HepG2 (cell line): ENCODE results near the gene SNX3. TPM values are rescaled to one million over a fixed set of nuclear protein-coding genes. Genes with fewer than 3 reads are reported as not detected.

Experiments
- ARID5B ChIP-seq: IDR thresholded peaks from 2 replicates; pipeline ENCODE4 v1.4.0; 2020; ENCODE audit warnings: mild to moderate bottlenecking, missing genetic modification reagents
- ASH2L ChIP-seq: fragments of 300-600, 200-600 bp; sonication (generic); IDR thresholded peaks from 2 replicates; pipeline ENCODE4 v1.7.0; 2017; ENCODE audit warnings: low read depth, mild to moderate bottlenecking, moderate library complexity, mixed read lengths, low read length; ENCODE audit not compliant: insufficient read length
- CAMTA2 ChIP-seq: sonication (generic); formaldehyde crosslinking; IDR thresholded peaks from 2 replicates; pipeline ENCODE4 v1.4.0; 2020; ENCODE audit warnings: mild to moderate bottlenecking, missing genetic modification reagents, borderline replicate concordance
- CCDC6 ChIP-seq: sonication (generic); formaldehyde crosslinking; IDR thresholded peaks from 2 replicates; pipeline ENCODE4 v1.8.1; 2022; ENCODE audit warnings: mild to moderate bottlenecking, missing genetic modification reagents, moderate library complexity
- CREB3 ChIP-seq: sonication (generic); formaldehyde crosslinking; IDR thresholded peaks from 2 replicates; pipeline ENCODE4 v1.5.0; 2020; ENCODE audit warnings: missing genetic modification reagents
- DMAP1 ChIP-seq: IDR thresholded peaks from 2 replicates; pipeline ENCODE4 v1.6.1; 2016
- FOXP4 ChIP-seq: sonication (generic); formaldehyde crosslinking; IDR thresholded peaks from 2 replicates; pipeline ENCODE4 v1.4.0; 2020; ENCODE audit warnings: missing genetic modification reagents
- NFE2L1 ChIP-seq: sonication (generic); formaldehyde crosslinking; IDR thresholded peaks from 2 replicates; pipeline ENCODE4 v1.4.0; 2020; ENCODE audit warnings: missing genetic modification reagents, mild to moderate bottlenecking, borderline replicate concordance
- NR0B2 ChIP-seq: sonication (generic); formaldehyde crosslinking; IDR thresholded peaks from 2 replicates; pipeline ENCODE4 v1.4.0; 2020; ENCODE audit warnings: mild to moderate bottlenecking, missing genetic modification reagents
- NRL ChIP-seq: sonication (generic); formaldehyde crosslinking; IDR thresholded peaks from 2 replicates; pipeline ENCODE4 v1.5.0; 2020; ENCODE audit warnings: missing genetic modification reagents, mild to moderate bottlenecking, moderate library complexity, borderline replicate concordance
- POGZ ChIP-seq: sonication (generic); formaldehyde crosslinking; IDR thresholded peaks from 2 replicates; pipeline ENCODE4 v1.4.0; 2020; ENCODE audit warnings: mild to moderate bottlenecking, missing genetic modification reagents
- RBAK ChIP-seq: sonication (generic); formaldehyde crosslinking; IDR thresholded peaks from 2 replicates; pipeline ENCODE4 v1.5.1; 2020; ENCODE audit warnings: mild to moderate bottlenecking, missing genetic modification reagents
- RFXANK ChIP-seq: IDR thresholded peaks from 2 replicates; pipeline ENCODE4 v1.6.1; 2016
- THAP8 ChIP-seq: sonication (generic); formaldehyde crosslinking; IDR thresholded peaks from 2 replicates; pipeline ENCODE4 v1.5.1; 2020; ENCODE audit warnings: missing genetic modification reagents, mild to moderate bottlenecking, borderline replicate concordance
- TP53 ChIP-seq: sonication (generic); formaldehyde crosslinking; conservative IDR thresholded peaks from 2 replicates; pipeline ENCODE4 v1.4.0; 2020; ENCODE audit warnings: missing genetic modification reagents
- ZBTB7B ChIP-seq: sonication (generic); formaldehyde crosslinking; IDR thresholded peaks from 2 replicates; pipeline ENCODE4 v1.4.0; 2020; ENCODE audit warnings: missing genetic modification reagents
- ZNF329 ChIP-seq: sonication (generic); formaldehyde crosslinking; IDR thresholded peaks from 2 replicates; pipeline ENCODE4 v1.9.0; 2021; ENCODE audit warnings: low read depth, mild to moderate bottlenecking, missing genetic modification reagents
- ZNF33B ChIP-seq: sonication (generic); formaldehyde crosslinking; IDR thresholded peaks from 2 replicates; pipeline ENCODE4 v1.5.1; 2020; ENCODE audit warnings: mild to moderate bottlenecking, missing genetic modification reagents
- ZNF446 ChIP-seq: sonication (generic); formaldehyde crosslinking; IDR thresholded peaks from 2 replicates; pipeline ENCODE4 v1.5.0; 2020; ENCODE audit warnings: mild to moderate bottlenecking, missing genetic modification reagents
- ZNF451 ChIP-seq: sonication (generic); formaldehyde crosslinking; IDR thresholded peaks from 2 replicates; pipeline ENCODE4 v1.5.0; 2020; ENCODE audit warnings: mild to moderate bottlenecking, missing genetic modification reagents
- ZNF557 ChIP-seq: sonication (generic); formaldehyde crosslinking; IDR thresholded peaks from 2 replicates; pipeline ENCODE4 v1.4.0; 2020; ENCODE audit warnings: missing genetic modification reagents
- ZNF629 ChIP-seq: sonication (generic); formaldehyde crosslinking; conservative IDR thresholded peaks from 2 replicates; pipeline ENCODE4 v1.5.0; 2020; ENCODE audit warnings: missing genetic modification reagents
- ZNF713 ChIP-seq: sonication (generic); formaldehyde crosslinking; IDR thresholded peaks from 2 replicates; pipeline ENCODE4 v1.4.0; 2020; ENCODE audit warnings: mild to moderate bottlenecking, missing genetic modification reagents
- ZNF720 ChIP-seq: sonication (generic); formaldehyde crosslinking; IDR thresholded peaks from 2 replicates; pipeline ENCODE4 v1.4.0; 2020; ENCODE audit warnings: missing genetic modification reagents
- polyA plus RNA-seq, 8 experiments: library from polyadenylated mRNA; depleted of rRNA in 3 of 8; stranded (reverse) in 7 of 8; unstranded in 1 of 8; fragments of >200 nt; fragmentation: Illumina TruSeq in 4 of 8; extraction: Trizol in 4 of 8; gene quantifications; 2 replicates each; pipeline versions ENCODE4 v1.2.1 to v1.2.3, GENCODE V29; 2011 to 2016; ENCODE audit warnings: low read depth in 4 of 8, missing spikeins in 1 of 8, mixed read lengths in 1 of 8; ENCODE audit not compliant: insufficient read depth in 1 of 8
- total RNA-seq, 5 experiments: library from RNA; depleted of rRNA; stranded (reverse); fragments of >200 nt; fragmentation: Illumina TruSeq; extraction: Trizol; gene quantifications; 2 replicates each; pipeline ENCODE4 v1.2.3, GENCODE V29; 2016; ENCODE audit warnings: low read depth in 1 of 5

Gene SNX3
- total and polyA plus RNA-seq, 2 of the 13 experiments (the other 11 are each of a cell fraction or from before 2014, with no cell fraction given): 84.9 to 226 TPM

GRCh38 chr6:108175592-108176279, 85.1 kb downstream of the SNX3 start (continued):
- TF ChIP-seq FOXP4 (CRISPR knock-in tag): no peak
- TF ChIP-seq CREB3 (CRISPR knock-in tag): no peak
- no peak for TF ChIP-seq ZNF720 (CRISPR knock-in tag)
- TF ChIP-seq ZNF713: no peak
- TF ChIP-seq NFE2L1 (CRISPR knock-in tag): no peak
- TF ChIP-seq NRL (CRISPR knock-in tag): no peak
- TF ChIP-seq ZNF33B: no peak
- no peak for TF ChIP-seq ASH2L
- TF ChIP-seq ZBTB7B (CRISPR knock-in tag): 0 out of 2 replicates have a peak, but pooled peaks have one; percentile 18
- no peak for TF ChIP-seq DMAP1 (CRISPR knock-in tag)
- no peak for TF ChIP-seq ZNF557 (CRISPR knock-in tag)
- TF ChIP-seq CAMTA2 (CRISPR knock-in tag): no peak
- no peak for TF ChIP-seq THAP8 (CRISPR knock-in tag)
- 0 out of 2 replicates have a peak, but pooled peaks have one; percentile 15 for TF ChIP-seq POGZ
- TF ChIP-seq ZNF451 (CRISPR knock-in tag): no peak
- no peak for TF ChIP-seq TP53 (CRISPR knock-in tag)
- 0 out of 2 replicates have a peak, but pooled peaks have one; percentile 13 for TF ChIP-seq NR0B2 (CRISPR knock-in tag)
- 0 out of 2 replicates have a peak, but pooled peaks have one; percentile 24 for TF ChIP-seq RBAK (CRISPR knock-in tag)
- TF ChIP-seq CCDC6 (CRISPR knock-in tag): no peak
- TF ChIP-seq ARID5B: 0 out of 2 replicates have a peak, but pooled peaks have one; percentile 8
- TF ChIP-seq ZNF629 (CRISPR knock-in tag): no peak
- no peak for TF ChIP-seq ZNF446 (CRISPR knock-in tag)
- no peak for TF ChIP-seq ZNF329 (CRISPR knock-in tag)
- no peak for TF ChIP-seq RFXANK (CRISPR knock-in tag)
